Hindlimb muscle (tissue), 1 donor: Measurements from ENCODE around the gene TNFRSF4. TPM values are rescaled to one million over a fixed set of nuclear protein-coding genes. Genes with fewer than 3 reads are reported as not detected.
"Not testable (repeated sequence)": the region's sequence is repeated elsewhere in the genome, so short reads cannot be mapped to it uniquely, and the experiment has no call there.

Source experiments
- DNase-seq: peaks from one replicate; pipeline ENCODE4 v3.0.0-alpha.2; 2013
- polyA plus RNA-seq: library from polyadenylated mRNA; unstranded; fragments of 120-200 nt; gene quantifications from one replicate; pipeline ENCODE4 v1.2.1, GENCODE V29; 2013; ENCODE audit not compliant: insufficient read length

TNFRSF4 gene
- 3.2 TPM for polyA plus RNA-seq

GRCh38 chr1:1213345-1214265 lies at the start of gene TNFRSF4:
Gene TNFRSF4 (minus strand): TSS chr1:1214153. CDS start chr1:1214127, 26 bp downstream.
- no peak for DNase-seq

DNA sequence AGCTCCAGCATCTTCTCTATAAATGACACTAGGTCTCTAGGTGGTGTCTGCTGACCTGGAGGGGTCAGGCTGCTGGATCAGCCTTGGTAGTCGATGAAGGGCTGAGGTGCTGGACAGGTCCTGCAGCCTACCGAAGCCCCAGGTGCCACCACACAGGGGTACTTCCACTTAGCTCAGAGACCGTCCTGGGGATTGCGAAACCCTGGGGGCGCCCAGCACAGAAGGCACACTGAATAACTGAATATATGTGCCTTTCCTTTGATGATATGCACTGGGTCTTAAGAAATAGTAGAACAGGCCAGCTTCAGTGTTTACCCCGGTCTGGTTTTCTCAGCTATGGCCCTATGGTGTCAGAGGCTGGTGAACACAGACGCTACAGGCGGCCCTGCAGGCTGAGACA lies 48.8 kb upstream of the TNFRSF4 start:
- no peak for DNase-seq

GRCh38 chr1:1262071-1262470 lies 48.1 kb upstream of the TNFRSF4 start:
- DNase-seq, result no peak

GRCh38 chr1:1260843-1261560 lies 47.0 kb upstream of the TNFRSF4 start:
- no peak for DNase-seq

DNA sequence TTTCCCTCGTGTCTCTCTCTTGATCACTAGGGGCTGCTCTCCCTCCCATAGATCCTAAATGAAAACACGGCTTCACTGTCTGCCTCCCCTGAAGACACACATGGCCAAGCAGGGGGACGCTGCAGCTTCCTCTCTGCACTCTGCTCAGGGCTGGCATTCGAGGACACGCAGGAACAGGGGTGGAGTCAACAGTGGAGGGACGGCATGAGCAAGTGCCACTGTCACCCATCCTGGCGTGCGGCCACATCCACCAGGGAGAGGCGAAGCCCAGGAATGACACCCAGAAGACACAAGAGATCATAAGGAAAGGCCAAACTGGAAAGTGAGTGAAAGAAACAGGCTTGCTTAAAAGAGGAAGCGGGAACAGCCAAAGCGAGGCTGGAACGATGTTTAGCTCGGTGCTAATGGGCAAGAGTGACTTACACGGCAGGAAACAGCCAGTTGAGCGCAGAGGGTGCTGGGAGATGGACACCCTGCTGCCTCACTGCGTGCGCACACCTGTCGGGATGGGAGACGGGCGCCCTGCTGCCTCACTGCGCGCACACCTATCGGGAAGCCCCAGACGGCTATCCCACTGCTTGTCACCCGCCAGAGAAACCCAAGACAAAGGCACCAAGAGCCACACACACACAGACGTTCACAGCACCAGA lies 46.1 kb upstream of the TNFRSF4 start:
- no peak for DNase-seq

DNA sequence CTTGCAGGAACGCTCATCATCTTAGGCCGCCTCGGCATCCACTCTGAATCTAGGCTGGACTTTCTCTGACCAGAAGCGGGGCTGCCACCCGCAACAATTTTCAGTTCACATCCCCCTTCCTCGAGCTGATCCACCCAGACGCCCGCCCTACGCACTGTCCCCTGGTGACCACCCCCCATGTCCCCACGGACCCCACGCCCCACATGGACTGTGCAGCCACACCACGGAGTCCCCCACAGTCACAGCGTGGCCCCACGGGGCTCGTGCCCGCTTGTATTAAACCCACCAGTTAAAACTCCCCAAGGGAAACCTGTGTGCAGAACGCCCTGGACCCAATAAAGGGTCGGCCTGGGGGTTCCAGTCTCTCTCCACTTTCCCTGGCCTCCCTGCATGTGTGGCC lies 45.6 kb upstream of the TNFRSF4 start:
- no peak for DNase-seq

DNA sequence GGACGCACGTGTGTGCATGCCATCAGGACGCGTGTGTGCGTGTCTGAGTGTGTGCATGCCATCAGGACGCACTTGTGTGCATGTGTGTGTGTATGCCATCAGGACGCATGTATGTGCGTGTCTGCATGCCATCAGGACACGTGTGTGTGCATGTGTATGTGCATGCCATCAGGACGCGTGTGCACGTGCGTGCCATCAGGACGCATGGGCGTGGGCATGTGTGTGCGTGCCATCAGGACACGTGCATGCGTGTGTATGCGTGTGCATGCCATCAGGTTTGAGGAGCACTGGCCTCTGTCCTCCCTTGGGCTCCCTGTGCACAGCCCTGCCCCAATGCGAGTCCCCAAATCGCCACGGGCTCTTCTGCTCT lies 45.2 kb upstream of the TNFRSF4 start:
- no peak for DNase-seq

- no peak for DNase-seq
Measured at GRCh38 chr1:1256956-1257871, 43.3 kb upstream of the TNFRSF4 start.

DNA sequence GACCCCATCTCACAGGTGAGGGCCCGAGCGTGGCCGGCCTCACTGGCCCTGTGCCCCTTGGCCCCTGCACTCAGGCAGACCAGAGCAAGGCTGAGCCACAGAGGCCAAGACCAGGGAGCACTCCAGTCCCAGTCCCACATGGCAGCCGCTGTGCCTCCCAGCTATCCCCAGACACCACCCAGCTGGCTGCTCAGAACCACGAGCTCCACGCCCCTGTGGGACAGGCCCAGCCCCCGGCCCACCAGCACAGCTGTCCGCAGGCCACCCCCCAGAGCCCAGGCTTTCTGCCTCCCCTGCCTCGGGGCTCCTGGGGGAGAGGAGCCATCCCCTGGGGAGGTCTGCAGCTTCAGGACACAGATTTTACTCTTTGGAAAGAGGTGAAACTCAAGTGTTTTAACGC lies 41.7 kb upstream of the TNFRSF4 start:
- no peak for DNase-seq

- no peak for DNase-seq
Measured at GRCh38 chr1:1255078-1255477, 41.1 kb upstream of the TNFRSF4 start.

DNA sequence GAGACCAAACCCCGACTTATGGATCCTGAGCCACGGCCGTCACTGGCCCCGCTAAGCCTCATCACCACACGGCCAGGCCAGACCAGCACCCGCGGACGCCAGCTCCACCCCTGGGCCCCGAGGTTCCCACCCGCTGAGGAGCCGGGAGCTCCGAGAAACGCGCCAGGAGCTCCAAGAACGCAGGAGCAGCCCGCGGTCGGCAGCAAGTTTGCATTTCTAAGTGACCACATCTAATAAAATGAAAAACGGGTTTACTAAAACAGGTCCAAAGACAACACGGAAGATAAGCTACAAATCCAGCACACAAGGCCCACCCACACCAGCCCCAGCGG lies 40.7 kb upstream of the TNFRSF4 start:
- no peak for DNase-seq

- no peak for DNase-seq
Measured at GRCh38 chr1:1253972-1254666, 40.2 kb upstream of the TNFRSF4 start.

DNA sequence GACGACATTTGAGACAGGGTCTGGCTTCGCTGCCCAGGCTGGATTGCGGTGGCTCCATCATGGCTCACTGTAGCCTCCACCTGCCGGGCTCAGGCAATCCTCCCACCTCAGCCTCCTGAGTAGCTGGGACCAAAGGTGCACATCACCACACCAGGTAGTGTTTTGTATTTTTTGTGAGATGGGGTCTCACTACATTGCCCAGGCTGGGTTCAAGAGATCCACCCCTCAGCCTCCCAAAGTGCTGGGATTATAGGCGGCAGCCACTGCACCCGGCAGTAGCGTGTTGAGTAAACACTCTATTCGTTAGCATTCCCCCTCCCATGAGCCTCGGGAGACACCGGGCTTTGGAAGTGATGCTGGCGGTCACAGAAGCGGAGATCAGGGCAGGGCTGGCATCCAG lies 39.4 kb upstream of the TNFRSF4 start:
- DNase-seq, result no peak

DNA sequence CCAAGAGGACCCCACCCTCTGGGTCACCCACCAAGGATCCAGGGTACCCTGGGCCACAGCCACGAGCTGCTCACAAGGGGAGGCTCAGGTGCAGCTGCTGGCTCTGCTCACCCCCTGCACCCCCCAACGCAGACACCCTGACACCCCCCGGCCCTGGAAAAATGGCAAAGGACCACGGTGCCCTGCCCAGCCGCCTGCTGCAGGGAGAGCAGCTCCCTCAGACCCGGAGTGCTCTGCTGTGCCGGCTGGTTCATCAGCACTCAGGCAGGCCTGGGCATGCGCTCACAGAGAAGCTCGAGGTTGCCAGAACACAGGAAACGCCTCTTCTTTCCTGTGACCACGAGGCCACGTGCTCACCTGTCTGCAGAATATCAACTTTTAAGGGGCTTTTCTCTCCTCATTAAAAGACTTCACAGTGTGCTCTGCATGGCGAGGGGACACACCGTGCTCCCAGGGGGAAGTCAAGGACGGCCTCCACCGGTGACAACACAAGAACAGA lies 36.9 kb upstream of the TNFRSF4 start:
- no peak for DNase-seq

DNA sequence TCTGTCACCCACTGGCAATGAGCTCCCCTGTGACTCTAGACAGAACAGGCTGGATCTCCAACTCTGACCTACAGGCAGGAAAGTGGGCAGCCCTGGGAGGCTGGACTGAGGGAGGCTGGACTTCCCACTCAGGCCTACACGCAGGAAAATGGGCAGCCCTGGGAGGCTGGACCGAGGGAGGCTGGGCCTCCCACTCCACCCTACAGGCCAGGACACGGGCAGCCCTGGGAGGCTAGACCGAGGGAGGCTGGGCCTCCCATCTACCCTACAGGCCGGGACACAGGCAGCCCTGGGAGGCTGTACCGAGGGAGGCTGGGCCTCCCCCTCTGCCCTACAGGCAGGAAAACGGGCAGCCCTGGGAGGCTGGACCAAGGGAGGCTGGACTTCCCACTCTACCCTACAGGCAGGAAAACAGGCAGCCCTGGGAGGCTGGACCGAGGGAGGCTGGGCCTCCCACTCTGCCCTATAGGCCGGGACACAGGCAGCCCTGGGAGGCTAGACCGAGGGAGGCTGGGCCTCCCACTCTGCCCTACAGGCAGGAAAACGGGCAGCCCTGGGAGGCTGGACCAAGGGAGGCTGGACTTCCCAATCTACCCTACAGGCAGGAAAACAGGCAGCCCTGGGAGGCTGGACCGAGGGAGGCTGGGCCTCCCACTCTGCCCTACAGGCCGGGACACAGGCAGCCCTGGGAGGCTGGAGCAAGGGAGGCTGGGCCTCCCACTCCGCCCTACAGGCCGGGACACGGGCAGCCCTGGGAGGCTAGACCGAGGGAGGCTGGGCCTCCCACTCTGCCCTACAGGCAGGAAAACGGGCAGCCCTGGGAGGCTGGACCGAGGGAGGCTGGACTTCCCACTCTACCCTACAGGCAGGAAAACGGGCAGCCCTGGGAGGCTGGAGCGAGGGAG lies 34.3 kb upstream of the TNFRSF4 start:
- DNase-seq, result not testable (repeated sequence)

DNA sequence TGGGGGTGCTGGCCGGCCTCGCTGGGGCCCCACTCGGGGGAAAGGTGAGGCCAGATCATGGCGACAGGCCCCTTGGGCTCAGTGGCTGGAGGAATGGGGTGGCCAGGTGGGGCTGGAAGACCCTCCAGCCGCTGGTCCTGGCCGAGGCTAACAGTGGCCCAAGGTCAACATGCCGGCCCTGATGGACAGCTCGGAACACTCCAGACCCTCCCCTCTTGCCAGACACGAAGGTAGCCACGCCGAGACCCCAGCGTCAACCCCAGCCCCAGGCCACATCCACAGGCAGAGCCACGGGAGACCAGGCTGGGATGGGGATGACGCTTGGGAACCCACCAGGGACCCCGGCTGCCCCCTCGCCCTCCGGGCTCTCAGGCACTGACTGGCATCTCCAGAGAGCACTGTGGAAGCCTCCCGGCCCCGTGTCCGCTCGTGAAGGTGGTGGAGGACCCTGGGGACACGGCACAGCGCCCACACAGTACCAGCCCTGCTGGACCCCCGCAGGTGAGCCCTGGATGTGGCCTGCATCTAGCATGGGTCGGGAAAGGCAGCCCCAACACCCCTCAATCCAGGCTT lies 33.5 kb upstream of the TNFRSF4 start:
- no peak for DNase-seq

GRCh38 chr1:1246577-1247340 lies 32.8 kb upstream of the TNFRSF4 start, which contains the start of gene C1QTNF12:
Gene C1QTNF12 (minus strand): TSS chr1:1246722. CDS start chr1:1246690, 32 bp downstream.
- DNase-seq, result no peak

GRCh38 chr1:1245817-1246576 lies 32.0 kb upstream of the TNFRSF4 start:
- no peak for DNase-seq
